HL-60 (cell line): ENCODE data around the gene TRIO.

Experiments
- DNase-seq, 2 experiments: peaks; one replicate each; pipeline ENCODE4 v3.0.0-alpha.2; 2010 to 2020; ENCODE audit warnings: low read depth in 1 of 2, low spot score in 1 of 2
- H3K27ac ChIP-seq: fragments of 250-450 bp; sonication (Bioruptor Pico); replicated peaks from 2 replicates; pipeline ENCODE4 v1.5.1; 2020; ENCODE audit warnings: mild to moderate bottlenecking, moderate library complexity
- H3K27me3 ChIP-seq: fragments of 250-450 bp; sonication (Bioruptor Pico); 2 replicates; pipeline ENCODE4 v1.5.1; 2021; ENCODE audit warnings: mild to moderate bottlenecking, moderate library complexity; ENCODE audit not compliant: insufficient read depth, poor library complexity, severe bottlenecking
- H3K4me3 ChIP-seq: replicated peaks from 2 replicates; pipeline ENCODE4 v1.5.1; 2011; ENCODE audit warnings: mild to moderate bottlenecking, control low read depth, low read length; ENCODE audit not compliant: insufficient read depth
- GABPA ChIP-seq: IDR thresholded peaks from 2 replicates; pipeline ENCODE4 v1.6.1; 2012; ENCODE audit warnings: low read depth
- POLR2AphosphoS5 ChIP-seq: IDR thresholded peaks from 2 replicates; pipeline ENCODE4 v1.6.1; 2012; ENCODE audit warnings: low read depth
- REST ChIP-seq: IDR thresholded peaks from 2 replicates; pipeline ENCODE4 v1.6.1; 2012; ENCODE audit warnings: low read depth; ENCODE audit not compliant: insufficient replicate concordance
- SPI1 ChIP-seq: IDR thresholded peaks from 2 replicates; pipeline ENCODE4 v1.6.1; 2012; ENCODE audit warnings: low read depth, mild to moderate bottlenecking, borderline replicate concordance
- TF ChIP-seq, protein P1 (sequence below): IDR thresholded peaks from one replicate; pipeline ENCODE4 v1.5.1; 2011; ENCODE audit warnings: low read length, control low read depth, inconsistent platforms; ENCODE audit not compliant: insufficient read depth

Gene TRIO

DNA sequence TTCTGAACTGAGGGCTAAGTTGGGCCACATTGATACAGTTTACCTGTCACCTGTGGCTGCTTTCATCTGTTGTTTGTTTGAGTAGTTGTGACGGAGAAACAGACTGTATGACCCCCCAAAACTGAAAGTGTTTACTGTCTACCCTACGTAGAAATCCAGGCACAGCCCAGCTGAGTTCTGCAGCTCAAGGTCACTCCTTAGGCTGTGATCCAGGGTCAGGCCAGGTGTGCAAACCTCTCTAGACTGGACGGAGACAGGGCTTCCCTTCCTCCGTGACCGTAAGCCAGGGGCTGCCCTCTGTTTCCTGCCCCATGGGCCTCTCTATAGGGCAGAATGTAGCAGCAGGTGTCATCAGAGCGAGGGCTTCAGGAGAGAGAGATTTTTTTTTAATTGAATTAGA lies 230.5 kb downstream of the TRIO start:
- no peak for DNase-seq
- TF ChIP-seq REST (no peak), POLR2AphosphoS5 (no peak), GABPA (no peak), SPI1 (no peak)
- TF ChIP-seq, protein P1, sequence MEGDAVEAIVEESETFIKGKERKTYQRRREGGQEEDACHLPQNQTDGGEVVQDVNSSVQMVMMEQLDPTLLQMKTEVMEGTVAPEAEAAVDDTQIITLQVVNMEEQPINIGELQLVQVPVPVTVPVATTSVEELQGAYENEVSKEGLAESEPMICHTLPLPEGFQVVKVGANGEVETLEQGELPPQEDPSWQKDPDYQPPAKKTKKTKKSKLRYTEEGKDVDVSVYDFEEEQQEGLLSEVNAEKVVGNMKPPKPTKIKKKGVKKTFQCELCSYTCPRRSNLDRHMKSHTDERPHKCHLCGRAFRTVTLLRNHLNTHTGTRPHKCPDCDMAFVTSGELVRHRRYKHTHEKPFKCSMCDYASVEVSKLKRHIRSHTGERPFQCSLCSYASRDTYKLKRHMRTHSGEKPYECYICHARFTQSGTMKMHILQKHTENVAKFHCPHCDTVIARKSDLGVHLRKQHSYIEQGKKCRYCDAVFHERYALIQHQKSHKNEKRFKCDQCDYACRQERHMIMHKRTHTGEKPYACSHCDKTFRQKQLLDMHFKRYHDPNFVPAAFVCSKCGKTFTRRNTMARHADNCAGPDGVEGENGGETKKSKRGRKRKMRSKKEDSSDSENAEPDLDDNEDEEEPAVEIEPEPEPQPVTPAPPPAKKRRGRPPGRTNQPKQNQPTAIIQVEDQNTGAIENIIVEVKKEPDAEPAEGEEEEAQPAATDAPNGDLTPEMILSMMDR: no peak
- no peaks in the 10 kb centered on the region for H3K27me3 ChIP-seq
- no peak overlapping the region for H3K27ac ChIP-seq
- no peak overlapping the region for H3K4me3 ChIP-seq

DNA sequence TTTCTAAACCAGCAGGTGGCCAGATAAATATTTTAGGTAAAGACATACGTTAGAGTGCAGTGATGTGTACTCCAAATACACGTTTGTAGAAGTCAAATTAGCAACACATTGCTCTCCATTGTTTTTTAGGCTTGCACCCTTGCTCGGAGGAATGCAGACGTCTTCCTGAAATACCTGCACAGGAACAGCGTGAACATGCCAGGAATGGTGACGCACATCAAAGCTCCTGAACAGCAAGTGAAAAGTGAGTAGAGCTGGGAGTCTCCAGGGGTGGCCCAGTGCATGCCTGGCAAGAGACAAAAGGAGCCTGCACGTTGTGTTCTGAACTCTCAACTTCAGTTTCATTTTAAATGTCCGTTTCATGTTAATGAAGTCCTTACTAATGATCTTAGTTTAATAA lies 231.0 kb downstream of the TRIO start:
- no peaks in the 10 kb centered on the region for H3K27me3 ChIP-seq
- H3K27ac ChIP-seq: no peak overlapping the region
- DNase-seq: no peak
- no peak overlapping the region for H3K4me3 ChIP-seq
- no peak for TF ChIP-seq GABPA
- no peak for TF ChIP-seq POLR2AphosphoS5
- no peak for TF ChIP-seq REST

GRCh38 chr5:14376789-14377188 lies 233.6 kb downstream of the TRIO start:
- DNase-seq: no peak
- H3K27me3 ChIP-seq: no peaks in the 10 kb centered on the region
- no peak overlapping the region for H3K4me3 ChIP-seq
- no peak overlapping the region for H3K27ac ChIP-seq
- TF ChIP-seq SPI1 (no peak), POLR2AphosphoS5 (no peak), REST (no peak), GABPA (no peak)
- TF ChIP-seq, protein P1: no peak
